Mesendoderm (in vitro differentiated cells): ENCODE measurements around the gene RPL31.

Experiments used
- DNase-seq: peaks from one replicate; pipeline ENCODE4 v3.0.0; 2013
- H2AK5ac ChIP-seq: 2 replicates; pipeline ENCODE4 v1.6.1; 2013; ENCODE audit warnings: low read length, inconsistent platforms
- H2BK120ac ChIP-seq: 2 replicates; pipeline ENCODE4 v1.6.1; 2013; ENCODE audit warnings: low read depth, mild to moderate bottlenecking, low read length, moderate library complexity, mixed read lengths
- H2BK15ac ChIP-seq: replicated peaks from 2 replicates; pipeline ENCODE4 v1.6.1; 2013; ENCODE audit warnings: low read depth, mild to moderate bottlenecking, moderate library complexity
- H2BK5ac ChIP-seq: 2 replicates; pipeline ENCODE4 v1.6.1; 2013; ENCODE audit warnings: low read length, inconsistent platforms
- H3K18ac ChIP-seq: 2 replicates; pipeline ENCODE4 v1.6.1; 2013; ENCODE audit warnings: mild to moderate bottlenecking, low read length, mixed read lengths
- H3K23ac ChIP-seq: one replicate; pipeline ENCODE4 v1.6.1; 2013; ENCODE audit warnings: low read length
- H3K27ac ChIP-seq: 2 replicates; pipeline ENCODE4 v1.5.1; 2013; ENCODE audit warnings: low read depth, mild to moderate bottlenecking, inconsistent platforms, low read length, moderate library complexity
- H3K27me3 ChIP-seq: 2 replicates; pipeline ENCODE4 v1.6.1; 2013; ENCODE audit warnings: low read length, control low read depth, mild to moderate bottlenecking, inconsistent platforms; ENCODE audit not compliant: insufficient read depth, poor library complexity
- H3K36me3 ChIP-seq: 2 replicates; pipeline ENCODE4 v1.6.1; 2013; ENCODE audit warnings: low read length, inconsistent platforms; ENCODE audit not compliant: control insufficient read depth, insufficient read depth
- H3K4ac ChIP-seq: one replicate; pipeline ENCODE4 v1.6.1; 2013; ENCODE audit warnings: low read depth, mild to moderate bottlenecking, low read length, moderate library complexity
- H3K4me1 ChIP-seq: 2 replicates; pipeline ENCODE4 v1.6.1; 2013; ENCODE audit warnings: low read depth, low read length, inconsistent platforms; ENCODE audit not compliant: control insufficient read depth
- H3K4me2 ChIP-seq: 2 replicates; pipeline ENCODE4 v1.6.1; 2013; ENCODE audit warnings: low read length
- H3K4me3 ChIP-seq: 2 replicates; pipeline ENCODE4 v1.5.1; 2013; ENCODE audit warnings: mild to moderate bottlenecking, low read length
- H3K56ac ChIP-seq: one replicate; pipeline ENCODE4 v1.6.1; 2013; ENCODE audit warnings: low read length
- H3K79me1 ChIP-seq: 2 replicates; pipeline ENCODE4 v1.6.1; 2013; ENCODE audit warnings: low read length, inconsistent platforms
- H3K79me2 ChIP-seq: 2 replicates; pipeline ENCODE4 v1.6.1; 2013; ENCODE audit warnings: mild to moderate bottlenecking, low read length; ENCODE audit not compliant: control insufficient read depth, insufficient read depth
- H3K9ac ChIP-seq: 2 replicates; pipeline ENCODE4 v1.6.1; 2013; ENCODE audit warnings: low read length, inconsistent platforms
- H4K5ac ChIP-seq: one replicate; pipeline ENCODE4 v1.6.1; 2013; ENCODE audit warnings: low read length
- H4K8ac ChIP-seq: one replicate; pipeline ENCODE4 v1.6.1; 2013; ENCODE audit warnings: low read depth, mild to moderate bottlenecking, control low read depth, low read length, moderate library complexity
- WGBS: extraction: QIAGEN DNeasy Blood & Tissue Kit; methylation state at CpG from one replicate; pipeline ENCODE4 v1.1.7; 2013; ENCODE audit warnings: low lambda C conversion rate, missing lambda C conversion rate; ENCODE audit not compliant: insufficient coverage; ENCODE audit errors: extremely low coverage; 5-methylcytosine and 5-hydroxymethylcytosine counted together

Gene RPL31

DNA sequence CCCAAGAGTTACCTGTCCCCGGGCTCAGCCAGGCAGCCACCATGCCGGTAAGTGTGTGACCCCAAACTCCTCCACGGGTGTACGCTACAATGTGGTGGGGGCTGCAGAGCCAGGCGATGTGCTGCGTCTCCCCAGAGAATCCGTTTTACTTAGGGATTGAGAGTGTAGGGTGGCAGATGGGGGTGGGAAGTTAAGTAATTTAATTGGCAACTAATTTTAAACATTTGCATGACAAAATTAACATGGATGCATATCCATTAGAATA, 26.6 kb upstream of the RPL31 start:
- DNase-seq: no peak
- no peaks in the 10 kb centered on the region for H3K36me3 ChIP-seq
- H2BK5ac ChIP-seq: no peak overlapping the region
- H3K56ac ChIP-seq: no peak overlapping the region
- no peak overlapping the region for H4K8ac ChIP-seq
- no peak overlapping the region for H3K4ac ChIP-seq
- H3K23ac ChIP-seq: no peak overlapping the region
- no peak overlapping the region for H2AK5ac ChIP-seq
- H3K79me2 ChIP-seq: no peaks in the 10 kb centered on the region
- no peak overlapping the region for H2BK120ac ChIP-seq
- no peaks in the 10 kb centered on the region for H3K27me3 ChIP-seq
- H3K9ac ChIP-seq: no peak overlapping the region
- no peaks in the 10 kb centered on the region for H3K79me1 ChIP-seq
- no peak overlapping the region for H2BK15ac ChIP-seq
- no peak overlapping the region for H4K5ac ChIP-seq
- no peak overlapping the region for H3K4me2 ChIP-seq
- H3K27ac ChIP-seq: no peak overlapping the region
- no peak overlapping the region for H3K4me3 ChIP-seq
- H3K4me1 ChIP-seq: no peaks in the 10 kb centered on the region
- no CpG with 5 or more reads among the region's 7 CpGs for WGBS
- H3K18ac ChIP-seq: no peak overlapping the region

DNA sequence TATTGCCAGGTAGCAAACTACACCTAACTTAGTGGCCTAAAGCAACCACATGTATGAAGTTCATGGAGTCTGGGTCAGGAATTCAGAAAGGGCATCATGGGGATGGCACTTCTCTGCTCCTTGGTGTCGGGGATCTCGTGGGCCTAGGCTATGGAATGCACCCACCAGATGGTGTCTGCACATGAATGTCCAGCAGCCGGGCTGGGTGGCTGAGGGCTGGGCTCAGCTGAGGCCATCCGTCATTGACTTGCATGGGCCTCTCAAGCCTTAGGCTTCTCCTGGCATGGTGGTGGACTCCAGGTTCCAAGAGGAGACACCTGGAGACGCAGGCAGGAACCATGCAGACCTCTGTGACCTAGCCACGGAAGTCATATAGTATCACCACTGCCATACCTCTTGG, 26.0 kb upstream of the RPL31 start:
- H3K9ac ChIP-seq: no peak overlapping the region
- H2AK5ac ChIP-seq: no peak overlapping the region
- H3K36me3 ChIP-seq: no peaks in the 10 kb centered on the region
- no peaks in the 10 kb centered on the region for H3K79me1 ChIP-seq
- H2BK5ac ChIP-seq: no peak overlapping the region
- H3K4me2 ChIP-seq: no peak overlapping the region
- no CpG with 5 or more reads among the region's 6 CpGs for WGBS
- no peak overlapping the region for H3K4me3 ChIP-seq
- H3K79me2 ChIP-seq: no peaks in the 10 kb centered on the region
- no peak overlapping the region for H4K5ac ChIP-seq
- no peak overlapping the region for H3K23ac ChIP-seq
- no peaks in the 10 kb centered on the region for H3K27me3 ChIP-seq
- H4K8ac ChIP-seq: no peak overlapping the region
- H3K18ac ChIP-seq: no peak overlapping the region
- no peak overlapping the region for H3K27ac ChIP-seq
- no peak overlapping the region for H2BK15ac ChIP-seq
- no peak overlapping the region for H3K4ac ChIP-seq
- no peaks in the 10 kb centered on the region for H3K4me1 ChIP-seq
- H3K56ac ChIP-seq: no peak overlapping the region
- no peak overlapping the region for H2BK120ac ChIP-seq
- DNase-seq: no peak

DNA sequence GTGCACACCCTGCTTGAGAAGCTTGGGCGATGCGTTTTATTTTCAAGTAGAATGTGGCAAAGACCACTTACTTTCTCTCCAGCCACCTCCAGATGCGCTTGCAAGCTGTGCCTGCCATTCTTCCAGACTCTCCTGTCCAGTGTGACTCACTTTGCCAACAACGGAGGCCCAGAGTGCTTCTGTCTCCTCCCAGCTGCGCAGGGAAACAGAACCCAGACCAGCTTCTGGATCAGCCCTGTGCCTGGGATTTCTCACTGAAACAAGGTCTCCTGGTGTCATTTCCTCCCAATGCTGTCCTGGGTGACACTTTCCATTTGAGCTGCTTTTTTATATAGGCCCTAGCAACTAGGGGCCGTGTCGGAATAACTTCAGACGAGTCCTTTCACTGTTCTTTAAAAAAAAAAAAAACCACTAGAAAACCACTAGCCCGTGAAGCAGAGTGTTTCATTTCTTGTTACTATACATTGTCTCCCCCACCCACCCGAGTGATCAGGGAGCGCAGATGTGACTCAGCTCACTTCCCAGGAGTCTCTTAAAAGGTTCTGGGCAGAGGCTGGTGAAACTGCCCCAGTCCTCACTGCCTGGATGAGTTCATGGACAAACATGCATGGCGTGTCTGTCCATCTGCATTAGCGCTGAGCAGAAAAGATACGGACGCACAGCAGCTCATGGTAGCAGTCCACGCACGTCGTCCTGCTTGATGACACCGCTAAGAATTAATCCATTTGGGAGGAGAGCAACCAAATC, 25.3 kb upstream of the RPL31 start:
- Histone ChIP-seq H2AK5ac (no peak overlapping the region), H3K27me3 (no peaks in the 10 kb centered on the region), H3K18ac (no peak overlapping the region), H3K4me1 (no peaks in the 10 kb centered on the region), H3K36me3 (no peaks in the 10 kb centered on the region), H4K5ac (no peak overlapping the region), H3K9ac (no peak overlapping the region), H3K27ac (no peak overlapping the region), H3K79me1 (no peaks in the 10 kb centered on the region), H2BK5ac (no peak overlapping the region), H3K79me2 (no peaks in the 10 kb centered on the region), H2BK15ac (no peak overlapping the region), H3K56ac (no peak overlapping the region), H3K4ac (no peak overlapping the region), H3K4me2 (no peak overlapping the region), H3K4me3 (no peak overlapping the region), H4K8ac (no peak overlapping the region), H3K23ac (no peak overlapping the region), H2BK120ac (no peak overlapping the region)
- no peak for DNase-seq
- WGBS: no CpG with 5 or more reads among the region's 19 CpGs

DNA sequence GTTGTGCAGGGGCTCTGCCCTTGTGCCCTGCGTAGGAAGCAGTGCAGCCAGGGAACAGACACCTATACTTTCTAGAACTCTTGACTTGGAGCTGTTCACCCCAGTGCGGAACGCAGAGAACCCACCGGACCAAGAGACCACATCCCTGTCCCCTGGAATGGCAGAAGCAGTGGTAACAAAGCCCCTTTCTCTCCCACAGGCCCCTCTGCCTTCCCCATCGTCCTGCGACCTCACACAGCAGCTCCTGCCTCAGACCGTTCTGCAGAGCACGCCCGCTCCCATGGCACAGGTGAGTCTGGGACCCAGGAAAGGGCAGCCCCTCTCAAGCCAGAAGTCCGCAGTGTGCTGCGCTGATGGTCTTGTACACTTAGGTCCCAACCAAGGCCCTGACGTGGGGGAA, 24.6 kb upstream of the RPL31 start:
- Histone ChIP-seq H2BK5ac (no peak overlapping the region), H3K4me3 (no peak overlapping the region), H2BK15ac (no peak overlapping the region), H3K56ac (no peak overlapping the region), H3K79me2 (no peaks in the 10 kb centered on the region), H3K27me3 (no peaks in the 10 kb centered on the region), H2BK120ac (no peak overlapping the region), H3K18ac (no peak overlapping the region), H3K4ac (no peak overlapping the region), H3K23ac (no peak overlapping the region), H3K4me1 (no peaks in the 10 kb centered on the region), H3K27ac (no peak overlapping the region), H3K36me3 (no peaks in the 10 kb centered on the region), H3K4me2 (no peak overlapping the region), H3K9ac (no peak overlapping the region), H4K5ac (no peak overlapping the region), H4K8ac (no peak overlapping the region), H3K79me1 (no peaks in the 10 kb centered on the region), H2AK5ac (no peak overlapping the region)
- no CpG with 5 or more reads among the region's 12 CpGs for WGBS
- DNase-seq: no peak

DNA sequence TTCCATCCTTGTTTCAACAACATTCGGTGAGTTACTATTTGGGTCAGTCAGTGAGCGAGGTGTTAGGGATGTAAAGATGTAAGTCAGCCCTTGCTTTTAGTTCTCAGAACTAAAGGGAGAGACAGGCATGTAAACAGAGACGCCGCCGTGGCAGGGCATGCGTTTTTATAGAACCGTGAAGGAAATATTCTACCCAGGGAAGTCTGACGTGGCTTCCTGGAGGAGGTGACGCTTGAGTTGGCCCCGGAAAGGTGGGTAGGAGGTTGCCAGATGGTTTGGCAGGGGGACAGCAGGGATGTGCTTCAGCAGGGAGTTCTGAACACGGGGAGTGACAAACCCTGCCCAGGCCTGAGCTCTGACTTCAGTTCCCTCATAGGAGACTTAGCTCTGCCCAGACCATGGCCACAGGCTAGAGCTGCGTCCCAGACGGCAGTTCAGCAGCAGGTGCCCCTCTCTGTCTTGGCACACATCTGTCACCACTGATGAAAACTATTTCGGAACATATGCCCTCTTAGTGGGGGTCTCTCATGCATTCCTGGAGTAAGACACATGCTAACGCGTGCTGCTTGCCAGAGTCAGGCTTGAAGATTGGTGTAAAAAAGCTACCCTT, 23.4 kb upstream of the RPL31 start:
- H3K18ac ChIP-seq: no peak overlapping the region
- no peaks in the 10 kb centered on the region for H3K79me1 ChIP-seq
- no peak overlapping the region for H3K56ac ChIP-seq
- H4K8ac ChIP-seq: no peak overlapping the region
- no peak overlapping the region for H3K23ac ChIP-seq
- H2AK5ac ChIP-seq: no peak overlapping the region
- no peaks in the 10 kb centered on the region for H3K4me1 ChIP-seq
- no peak for DNase-seq
- no CpG with 5 or more reads among the region's 16 CpGs for WGBS
- H3K79me2 ChIP-seq: no peaks in the 10 kb centered on the region
- no peak overlapping the region for H3K27ac ChIP-seq
- no peak overlapping the region for H2BK120ac ChIP-seq
- H2BK15ac ChIP-seq: no peak overlapping the region
- H3K9ac ChIP-seq: no peak overlapping the region
- no peaks in the 10 kb centered on the region for H3K36me3 ChIP-seq
- no peak overlapping the region for H4K5ac ChIP-seq
- no peaks in the 10 kb centered on the region for H3K27me3 ChIP-seq
- H2BK5ac ChIP-seq: no peak overlapping the region
- H3K4me3 ChIP-seq: no peak overlapping the region
- no peak overlapping the region for H3K4ac ChIP-seq
- H3K4me2 ChIP-seq: no peak overlapping the region

DNA sequence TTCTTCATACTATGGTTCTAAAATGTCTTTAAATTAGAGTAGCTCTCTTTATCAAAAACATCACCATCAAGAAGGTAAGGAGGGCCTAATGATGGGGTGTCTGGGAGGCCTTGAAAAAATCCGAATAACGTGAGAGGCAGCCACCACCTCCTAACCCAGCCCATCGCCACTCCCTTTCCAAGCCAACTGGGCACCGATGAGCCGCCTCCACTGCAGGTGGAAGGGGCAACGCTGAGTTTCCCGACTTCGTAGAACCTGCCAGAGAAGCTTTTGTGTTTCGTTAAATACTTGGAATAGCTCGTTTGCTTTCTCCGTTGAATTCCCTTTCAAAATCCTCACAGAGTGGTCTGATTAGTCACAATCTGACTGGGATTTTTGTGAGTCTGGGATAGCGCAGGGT, 22.0 kb upstream of the RPL31 start:
- Histone ChIP-seq H2BK120ac (no peak overlapping the region), H3K4ac (no peak overlapping the region), H3K79me2 (no peaks in the 10 kb centered on the region), H3K36me3 (no peaks in the 10 kb centered on the region), H3K4me3 (no peak overlapping the region), H3K27ac (no peak overlapping the region), H3K4me2 (no peak overlapping the region), H3K4me1 (no peaks in the 10 kb centered on the region), H4K8ac (no peak overlapping the region), H3K9ac (no peak overlapping the region), H4K5ac (no peak overlapping the region), H3K18ac (no peak overlapping the region), H3K56ac (no peak overlapping the region), H3K27me3 (no peaks in the 10 kb centered on the region), H2AK5ac (no peak overlapping the region), H2BK15ac (no peak overlapping the region), H3K23ac (no peak overlapping the region), H3K79me1 (no peaks in the 10 kb centered on the region), H2BK5ac (no peak overlapping the region)
- DNase-seq: no peak
- no CpG with 5 or more reads among the region's 12 CpGs for WGBS
